GM18867 (cell line): ENCODE results near the gene ICA1.
"Not testable (repeated sequence)": the region's sequence is repeated elsewhere in the genome, so short reads cannot be mapped to it uniquely, and the experiment has no call there.

Source experiments
- ATAC-seq: cut with Tn5 transposase; IDR thresholded peaks from one replicate; pipeline ENCODE4 v1.9.1; 2021; ENCODE audit warnings: mild to moderate bottlenecking, moderate library complexity; ENCODE audit not compliant: unreplicated experiment

Gene ICA1

DNA sequence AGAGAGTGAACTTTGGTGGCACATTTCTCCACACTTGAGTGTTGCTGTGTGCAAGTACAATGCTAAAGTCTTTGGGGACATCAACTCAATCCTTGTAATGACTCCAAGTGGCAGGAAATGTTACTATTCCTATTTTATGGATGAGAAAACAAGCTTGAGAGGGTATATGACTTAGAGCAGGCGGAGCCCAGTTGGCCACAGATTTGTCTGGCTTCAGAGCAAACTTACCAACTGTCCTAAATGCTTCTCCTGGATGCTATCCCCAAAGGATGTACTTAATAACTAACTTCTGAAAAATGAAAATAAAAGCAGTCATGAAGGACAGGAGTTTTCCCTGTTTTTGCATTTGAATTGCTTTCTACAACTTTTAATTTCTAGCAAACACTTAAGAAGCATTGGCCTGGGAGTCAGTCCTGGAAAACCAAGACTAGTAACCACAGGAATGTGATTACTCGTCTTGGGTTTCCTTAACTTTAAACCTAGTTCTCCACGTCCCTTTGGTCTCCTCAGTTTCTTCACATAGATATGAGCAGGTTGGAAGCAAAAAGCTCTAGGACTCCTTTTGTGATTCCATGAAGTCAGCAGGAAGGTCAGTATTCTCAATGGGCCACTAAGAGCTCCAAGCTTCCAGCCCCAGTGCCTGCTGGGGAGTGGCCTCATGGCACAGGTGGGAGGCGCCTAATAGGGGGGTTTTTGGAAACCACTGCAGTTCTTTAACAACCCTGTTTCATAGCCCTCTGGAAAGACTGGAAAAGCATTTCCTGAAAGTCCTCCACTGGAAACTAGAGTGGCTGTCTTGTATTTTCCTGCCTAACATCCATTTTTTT lies 152.6 kb downstream of the ICA1 start:
- no peak for ATAC-seq

DNA sequence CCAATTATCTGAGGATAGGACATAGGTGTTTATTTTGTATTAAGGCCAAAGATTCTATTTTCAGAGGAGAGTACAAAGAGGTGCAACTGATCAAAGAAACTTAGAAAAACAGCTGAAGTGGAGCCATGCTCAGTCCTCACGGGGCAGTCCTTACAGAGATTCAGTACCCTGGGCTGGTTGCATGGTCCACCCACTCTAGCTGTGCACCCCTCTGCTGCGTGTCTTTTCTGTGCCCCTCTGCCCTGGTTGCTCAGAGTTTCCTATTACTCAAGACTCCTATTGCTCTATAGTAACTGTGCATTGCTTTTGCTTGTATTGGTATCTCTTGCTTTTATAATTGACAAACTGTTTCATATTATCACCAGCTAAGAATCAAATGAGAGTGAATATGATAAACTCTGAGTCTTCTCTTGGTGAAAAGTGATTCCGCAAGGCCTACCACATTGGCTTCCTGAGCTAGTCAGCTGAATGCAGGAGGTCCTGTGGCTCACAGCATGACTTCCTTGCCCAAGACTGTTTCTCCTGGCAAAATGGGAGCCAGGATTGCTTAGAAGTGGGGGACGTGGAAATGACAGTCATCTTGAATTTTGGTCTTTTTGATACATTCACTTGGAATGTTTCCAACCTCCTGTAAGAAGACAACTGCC lies 156.4 kb downstream of the ICA1 start:
- no peak for ATAC-seq

DNA sequence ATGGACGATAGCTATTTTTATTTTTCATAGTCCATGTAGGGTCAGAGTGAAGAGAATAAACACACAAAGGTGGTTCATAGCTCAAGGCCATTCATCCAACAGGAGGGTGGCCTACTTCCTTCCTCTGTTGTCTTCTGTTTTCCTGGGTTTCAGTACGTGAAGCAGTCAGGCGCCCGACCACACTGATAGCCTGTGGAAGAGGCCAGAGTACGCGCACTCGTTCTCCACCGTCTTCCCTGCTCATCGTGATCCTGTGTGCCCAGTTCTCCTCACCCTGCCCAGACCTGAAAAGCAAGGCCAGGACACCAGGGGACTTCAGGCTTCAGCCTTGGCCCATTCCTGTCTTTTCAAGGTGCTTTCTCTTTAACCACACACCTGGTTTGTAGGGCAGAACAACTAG lies 158.7 kb downstream of the ICA1 start:
- ATAC-seq, result no peak

DNA sequence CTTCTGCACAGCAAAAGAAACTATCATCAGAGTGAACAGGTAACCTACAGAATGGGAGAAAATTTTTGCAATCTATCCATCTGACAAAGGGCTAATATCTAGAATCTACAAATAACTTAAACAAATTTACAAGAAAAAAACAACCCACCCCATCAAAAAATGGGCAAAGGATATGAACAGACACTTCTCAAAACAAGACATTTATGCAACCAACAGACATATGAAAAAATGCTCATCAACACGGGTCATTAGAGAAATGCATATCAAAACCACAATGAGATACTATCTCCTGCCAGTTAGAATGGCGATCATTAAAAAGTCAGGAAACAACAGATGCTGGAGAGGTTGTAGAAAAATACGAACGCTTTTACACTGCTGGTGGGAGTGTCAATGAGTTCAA lies 160.7 kb downstream of the ICA1 start:
- not testable (repeated sequence) for ATAC-seq

DNA sequence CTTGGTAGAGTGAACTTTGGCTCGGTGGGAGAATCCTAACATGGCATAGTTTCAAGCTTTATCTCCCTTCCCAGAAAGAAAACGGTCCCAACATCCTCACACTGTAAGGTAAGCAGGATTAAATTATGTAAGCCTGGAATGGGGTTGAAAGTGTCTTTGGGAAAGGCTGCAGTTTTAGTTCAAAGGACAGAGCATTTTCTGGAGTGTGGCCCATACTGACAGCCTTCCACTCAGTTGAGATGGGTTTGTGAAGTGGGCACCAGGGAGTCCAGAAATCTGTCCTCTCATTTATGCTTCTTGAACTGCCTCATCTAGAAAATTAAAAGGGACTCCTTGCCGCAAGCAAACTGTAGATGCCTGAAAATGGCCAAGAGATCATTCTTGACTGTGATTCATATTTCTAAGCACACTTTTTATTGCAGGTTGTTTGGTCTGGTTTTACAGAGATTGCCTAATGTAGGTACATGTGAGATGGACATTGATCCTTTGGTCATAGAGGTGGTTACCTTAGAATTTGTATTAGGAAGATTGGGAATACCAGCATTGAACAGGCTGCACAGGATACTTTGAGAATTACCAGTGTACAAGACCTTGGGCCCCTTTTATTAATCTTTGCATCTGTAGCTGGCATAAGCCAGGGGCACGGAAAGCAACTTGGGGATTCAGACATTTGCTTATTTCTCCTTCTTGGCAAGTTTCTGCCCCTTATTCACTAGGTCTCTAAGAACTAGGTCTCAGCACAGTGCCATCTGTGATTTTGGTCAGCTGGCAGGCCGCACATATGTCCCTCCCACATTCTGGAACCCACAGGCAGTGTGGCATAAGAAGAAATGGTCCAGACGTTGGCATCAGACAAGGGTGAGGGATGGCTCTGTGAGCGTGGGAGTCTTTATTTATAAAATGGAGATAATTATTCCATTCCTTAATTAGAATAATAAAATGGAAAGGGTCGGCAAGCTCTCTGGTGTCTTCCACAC lies 167.5 kb downstream of the ICA1 start:
- no peak for ATAC-seq

DNA sequence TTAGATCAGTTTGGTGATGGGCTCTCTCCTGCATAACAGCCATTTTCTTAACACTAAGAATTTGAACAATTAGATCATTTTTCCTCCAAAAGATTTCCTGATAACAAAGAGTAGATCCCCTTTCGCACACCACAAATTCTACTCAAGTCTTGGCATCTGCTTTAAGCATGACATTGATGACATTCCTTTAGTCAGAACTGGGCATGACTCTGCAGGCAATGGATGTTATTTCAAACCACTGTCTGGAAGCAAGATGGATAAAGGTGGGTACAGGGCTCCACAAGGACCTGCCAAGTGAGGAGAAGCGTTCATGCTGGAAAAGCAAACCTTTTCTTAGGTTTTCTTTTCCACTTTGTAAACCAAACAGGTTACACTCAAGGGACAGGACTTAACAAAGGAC lies 169.8 kb downstream of the ICA1 start:
- no peak for ATAC-seq

DNA sequence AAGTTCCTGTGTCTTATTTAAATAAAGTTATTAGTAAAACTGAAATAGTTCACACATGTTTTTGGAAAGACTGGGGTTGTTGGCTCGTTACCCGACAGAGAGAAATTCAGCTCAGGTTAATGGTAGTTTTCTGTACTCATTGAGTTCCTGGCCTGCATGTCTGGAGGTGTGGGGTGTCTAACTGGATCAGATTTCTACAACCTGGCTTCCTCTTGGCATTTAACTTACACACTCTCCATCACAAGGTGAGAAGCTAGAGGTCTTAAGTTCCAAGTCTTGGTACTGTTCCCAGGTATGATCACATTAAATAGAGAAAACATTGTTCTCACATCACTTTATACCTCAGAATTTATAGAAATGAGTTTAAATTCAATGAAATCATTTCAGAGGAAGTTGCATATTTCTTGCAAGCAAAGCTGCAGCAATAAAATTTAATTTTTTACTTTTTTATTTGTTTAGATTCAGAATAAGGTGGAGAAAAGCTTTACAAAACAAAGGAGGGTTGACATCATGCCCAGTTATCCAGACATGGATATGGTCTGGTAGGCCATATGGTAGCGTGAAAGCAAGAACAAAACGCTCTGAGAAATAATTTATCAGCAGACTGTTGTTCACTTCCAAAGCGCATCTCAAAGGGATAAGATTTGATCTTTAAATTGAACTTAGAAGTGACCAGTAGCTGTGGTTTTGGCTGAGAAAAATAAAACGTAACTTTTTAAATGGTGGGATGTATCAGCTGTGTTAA lies 172.8 kb downstream of the ICA1 start:
- ATAC-seq, result no peak

DNA sequence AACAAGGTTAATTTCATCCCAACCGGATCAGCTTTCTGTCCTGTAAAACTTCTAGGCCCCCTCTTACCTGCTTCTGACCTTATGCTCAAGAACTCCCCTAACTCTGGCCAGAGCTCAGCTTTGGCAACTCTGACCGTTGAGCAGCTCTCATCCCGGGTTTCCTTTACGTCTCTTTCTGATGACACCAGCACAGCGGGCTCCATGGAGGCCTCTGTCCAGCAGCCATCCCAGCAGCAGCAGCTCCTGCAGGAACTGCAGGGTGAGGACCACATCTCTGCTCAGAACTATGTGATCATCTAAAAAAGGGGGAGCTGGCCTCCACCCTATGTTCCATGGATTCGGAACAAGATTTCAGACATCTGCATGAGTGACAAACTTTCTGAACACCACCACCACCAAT lies 175.7 kb downstream of the ICA1 start:
- ATAC-seq, result no peak

DNA sequence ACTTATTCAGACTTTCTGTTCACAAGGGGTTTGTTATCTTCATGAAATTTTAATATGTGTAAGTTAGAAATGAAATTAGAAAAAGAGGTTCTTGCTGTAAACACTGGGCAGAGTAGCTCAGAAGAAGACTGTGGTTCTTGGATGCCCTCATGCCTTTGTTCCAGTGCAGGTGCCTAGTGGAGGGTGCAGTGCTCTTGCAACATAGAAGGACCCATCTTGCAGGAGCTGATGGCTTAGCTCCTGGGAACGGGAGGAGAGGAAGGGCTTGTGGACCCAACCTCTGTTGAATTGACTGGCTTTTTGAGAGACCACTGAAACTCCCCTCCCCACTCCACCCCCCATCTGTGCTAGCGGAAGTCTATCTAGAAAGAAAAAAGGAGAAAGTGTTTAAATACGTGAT lies 176.5 kb downstream of the ICA1 start:
- ATAC-seq, result no peak

DNA sequence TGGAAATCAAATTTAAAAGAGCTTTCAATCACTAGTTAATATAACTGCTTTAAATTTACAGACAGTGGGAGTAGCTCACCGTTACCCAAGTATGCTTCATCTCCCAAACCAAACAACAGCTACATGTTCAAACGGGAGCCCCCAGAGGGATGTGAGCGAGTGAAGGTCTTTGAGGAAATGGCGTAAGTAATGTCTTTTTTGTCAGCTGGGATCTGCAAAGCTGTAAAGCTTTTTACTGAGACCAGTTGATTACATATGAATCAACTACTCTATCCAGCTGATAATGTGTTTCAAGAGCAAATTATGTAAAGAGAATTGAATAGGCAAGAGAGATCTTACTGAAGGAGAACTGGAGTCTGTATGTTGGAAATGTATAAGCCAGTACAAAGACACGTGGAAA lies 177.1 kb downstream of the ICA1 start:
- no peak for ATAC-seq

DNA sequence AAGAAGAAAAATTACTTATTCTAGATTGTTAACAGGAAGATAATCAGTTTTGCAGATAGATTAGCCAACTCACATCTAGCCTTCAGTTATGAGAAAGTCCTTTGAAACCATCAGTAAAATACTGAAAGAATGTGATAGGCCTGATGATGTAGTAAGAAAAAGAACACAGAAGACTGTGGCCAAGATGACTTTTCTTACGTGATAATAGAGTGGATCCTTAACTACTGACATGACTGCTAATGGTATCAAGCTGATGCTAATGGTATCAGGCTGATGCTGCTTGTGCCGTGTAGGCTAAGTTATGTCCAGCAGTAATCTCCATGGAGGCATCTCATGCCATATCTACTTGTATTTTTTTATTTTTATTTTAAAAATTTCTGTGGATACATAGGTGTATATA lies 179.2 kb downstream of the ICA1 start:
- ATAC-seq, result no peak

DNA sequence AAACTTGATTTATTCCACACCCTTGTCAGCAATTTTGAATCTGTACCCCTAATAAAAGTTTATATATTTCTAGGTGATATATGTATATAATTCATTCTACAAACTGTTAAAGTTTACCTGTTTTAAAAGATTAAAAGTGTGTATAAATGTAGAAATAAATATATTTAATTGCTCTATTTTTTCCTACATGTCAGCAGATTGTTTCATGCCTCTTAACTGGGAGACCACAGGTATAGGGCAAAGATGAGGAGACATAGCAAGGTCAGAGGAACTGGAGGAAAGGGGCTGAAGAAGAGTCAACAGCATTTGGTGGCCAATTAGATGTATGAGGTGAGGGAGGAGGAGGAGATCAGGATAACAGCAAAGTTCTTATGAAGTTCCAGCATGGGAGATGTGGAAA lies 183.5 kb downstream of the ICA1 start:
- ATAC-seq, result no peak

DNA sequence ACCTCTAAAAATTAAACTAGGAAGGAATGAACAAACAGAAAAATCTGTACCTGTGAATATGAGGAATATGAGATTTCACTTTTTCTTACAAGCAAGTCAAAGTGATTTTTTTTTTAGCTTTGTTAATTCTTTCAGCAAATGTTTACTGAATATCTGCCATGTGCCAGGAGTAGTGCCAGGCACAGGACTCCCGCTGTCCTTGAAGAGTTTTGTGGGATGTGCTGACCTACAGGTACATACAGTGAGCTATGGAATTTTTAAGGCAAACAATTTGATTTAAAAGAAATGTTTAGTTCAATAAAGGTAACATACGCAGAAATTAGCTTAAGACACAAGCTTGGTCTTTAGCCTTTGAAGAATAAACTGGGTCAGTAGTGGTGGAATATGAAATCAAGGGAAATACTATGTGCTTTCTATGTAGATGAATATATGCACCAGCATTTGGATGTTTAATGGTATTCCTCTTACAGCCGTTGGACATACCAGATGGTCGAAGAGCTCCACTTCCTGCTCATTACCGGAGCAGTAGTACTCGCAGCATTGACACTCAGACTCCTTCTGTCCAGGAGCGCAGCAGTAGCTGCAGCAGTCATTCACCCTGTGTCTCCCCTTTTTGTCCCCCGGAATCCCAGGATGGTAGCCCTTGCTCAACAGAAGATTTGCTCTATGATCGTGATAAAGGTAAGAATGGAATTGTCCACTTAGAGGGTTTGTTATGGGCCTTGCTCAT lies 191.4 kb downstream of the ICA1 start:
- no peak for ATAC-seq

DNA sequence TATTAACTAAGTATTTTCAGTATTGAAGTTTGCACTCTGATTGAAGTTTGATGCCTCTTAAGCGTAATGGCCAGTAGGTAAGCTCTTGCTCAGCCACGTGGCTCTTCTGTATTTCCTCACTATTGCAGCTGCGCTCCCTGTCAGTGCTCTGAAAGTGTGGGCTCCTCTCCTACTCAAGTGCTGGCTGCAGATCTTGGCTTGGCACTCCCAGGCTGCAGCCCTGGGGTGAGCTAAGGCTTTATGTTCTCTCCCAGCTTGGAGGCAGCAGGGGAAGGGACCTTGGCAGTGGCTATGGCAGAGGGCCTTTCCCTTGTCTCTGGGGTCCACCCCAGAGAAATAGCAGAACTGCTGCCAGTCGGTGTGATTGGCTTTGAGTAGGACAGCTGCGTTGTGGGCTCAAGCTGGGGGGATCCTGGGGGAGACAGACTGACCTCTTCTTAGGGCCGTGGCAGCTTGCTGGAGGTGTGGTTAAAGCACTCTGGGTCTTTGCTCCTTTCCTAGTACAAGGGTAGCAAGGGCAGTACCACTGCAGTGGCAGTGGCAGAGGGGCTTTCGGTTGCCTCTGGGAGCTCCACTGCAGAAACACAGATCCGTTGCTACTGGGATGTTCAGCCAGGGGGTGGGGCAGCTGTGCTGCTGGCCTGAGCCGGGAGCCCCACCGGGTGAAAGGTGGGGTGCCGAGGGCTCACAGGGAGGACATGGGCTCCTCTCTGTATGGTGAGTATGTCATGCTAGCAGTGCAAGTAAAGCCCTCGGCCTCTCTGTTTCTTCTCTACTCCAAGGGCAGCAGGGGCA lies 192.9 kb downstream of the ICA1 start:
- no peak for ATAC-seq

DNA sequence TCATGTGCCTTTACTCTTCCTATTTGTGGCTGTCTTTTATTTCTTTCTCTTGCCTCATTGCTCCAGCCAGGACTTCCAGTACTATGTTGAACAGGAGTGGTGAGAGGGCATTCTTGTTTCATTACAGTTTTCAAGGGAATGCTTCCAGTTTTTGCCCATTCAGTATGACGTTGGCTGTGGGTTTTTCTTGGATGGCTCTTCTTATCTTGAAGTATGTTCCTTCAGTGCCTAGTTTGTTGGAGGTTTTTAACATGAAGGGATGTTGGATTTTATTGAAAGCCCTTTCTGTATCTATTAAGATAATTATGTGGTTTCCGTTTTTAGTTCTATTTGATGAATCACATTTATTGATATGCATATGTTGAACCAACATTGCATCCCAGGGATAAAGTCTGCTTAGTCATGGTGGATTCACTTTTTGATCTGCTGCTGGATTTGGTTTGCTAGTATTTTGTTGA lies 196.6 kb downstream of the ICA1 start:
- no peak for ATAC-seq

DNA sequence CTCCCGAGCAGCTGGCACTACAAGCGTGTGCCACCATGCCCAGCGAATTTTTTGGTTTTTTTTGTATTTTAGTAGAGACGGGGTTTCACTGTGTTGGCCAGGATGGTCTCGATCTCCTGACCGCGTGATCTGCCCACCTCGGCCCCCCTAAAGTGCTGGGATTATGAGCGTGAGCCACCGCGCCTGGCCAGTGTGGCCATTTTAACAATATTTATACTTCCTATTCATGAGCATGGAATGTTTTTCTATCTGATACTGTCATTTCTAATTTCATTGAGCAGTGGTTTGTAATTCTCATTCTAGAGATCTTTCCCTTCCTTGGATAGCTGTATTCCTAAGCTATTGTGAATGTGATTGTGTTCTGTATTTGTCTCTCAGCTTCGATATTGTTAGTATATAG lies 197.1 kb downstream of the ICA1 start:
- no peak for ATAC-seq

DNA sequence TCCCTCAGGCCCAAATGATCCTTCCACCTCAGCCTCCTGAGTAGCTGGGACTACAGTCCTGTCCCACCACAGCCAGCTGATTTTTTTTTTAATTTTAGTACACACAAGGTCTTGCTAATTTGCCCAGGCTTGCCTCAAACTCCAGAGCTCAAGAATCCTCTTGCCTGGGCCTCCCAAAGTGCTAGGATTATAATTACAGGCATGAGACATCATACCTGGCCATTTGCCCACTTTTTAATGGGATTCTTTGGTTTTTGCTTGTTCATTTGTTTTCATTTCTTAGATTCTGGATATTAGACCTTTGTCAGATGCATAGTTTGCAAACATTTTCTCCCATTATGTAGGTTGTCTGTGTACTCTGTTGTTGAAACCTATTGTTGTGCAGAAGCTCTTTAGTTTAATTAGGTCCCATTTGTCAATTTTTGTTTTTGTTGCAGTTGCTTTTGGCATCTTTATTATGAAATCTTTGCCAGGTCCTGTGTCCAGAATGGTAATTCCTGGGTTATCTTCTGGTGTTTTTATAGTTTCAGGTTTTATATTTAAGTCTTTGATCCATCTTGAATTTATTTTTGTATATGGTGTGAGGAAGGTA lies 198.2 kb downstream of the ICA1 start:
- ATAC-seq, result no peak

DNA sequence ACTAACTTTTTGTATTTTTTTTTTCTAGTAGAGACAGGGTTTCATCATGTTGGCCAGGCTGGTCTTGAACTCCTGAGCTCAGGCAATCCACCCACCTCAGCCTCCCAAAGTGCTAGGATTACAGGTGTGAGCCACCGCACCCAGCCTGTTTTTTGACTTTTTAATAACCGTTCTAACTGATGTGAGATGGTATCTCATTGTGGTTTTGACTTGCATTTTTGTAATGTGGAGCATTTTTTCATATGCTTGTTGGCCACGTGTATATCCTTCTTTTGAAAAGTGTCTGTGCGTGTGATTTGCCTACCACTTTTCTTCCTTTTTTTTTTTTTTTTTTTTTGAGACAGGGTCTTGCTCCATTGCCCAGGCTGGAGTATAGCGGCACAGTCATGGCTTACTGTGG lies 198.7 kb downstream of the ICA1 start:
- ATAC-seq, result not testable (repeated sequence)
